Esophagus squamous epithelium (tissue), 4 donors: ENCODE results near the gene EDN2.

ENCODE experiments used
- CTCF ChIP-seq, 6 experiments: fragments of 450-650 bp in 4 of 6; fragments of 200-600 bp in 2 of 6; sonication (generic) in 2 of 6; IDR thresholded peaks; one replicate each; pipeline ENCODE4 v1.5.1; 2016 to 2019; ENCODE audit warnings: antibody characterized with exemption in 6 of 6, mild to moderate bottlenecking in 4 of 6, moderate library complexity in 4 of 6
- POLR2A ChIP-seq, 4 donors: fragments of 450-650 bp; IDR thresholded peaks; one replicate each; pipeline ENCODE4 v1.6.1; 2017; ENCODE audit warnings: antibody characterized with exemption in 4 of 4, mild to moderate bottlenecking in 4 of 4, moderate library complexity in 3 of 4

- TF ChIP-seq CTCF (IDR thresholded peaks at IDR 0.05) = no peak
- no peak for TF ChIP-seq POLR2A (IDR thresholded peaks at IDR 0.05)
Observed at GRCh38 chr1:41483960-41484401, 502 bp downstream of the EDN2 start.
